GM18502 (cell line): ENCODE data around the gene LYRM4.

ENCODE experiments used
- ATAC-seq: cut with Tn5 transposase; IDR thresholded peaks from one replicate; pipeline ENCODE4 v1.9.1; 2021; ENCODE audit warnings: mild to moderate bottlenecking; ENCODE audit not compliant: unreplicated experiment, poor library complexity

LYRM4 gene

GRCh38 chr6:5086294-5086890, 174.4 kb downstream of the LYRM4 start:
- no peak for ATAC-seq

DNA sequence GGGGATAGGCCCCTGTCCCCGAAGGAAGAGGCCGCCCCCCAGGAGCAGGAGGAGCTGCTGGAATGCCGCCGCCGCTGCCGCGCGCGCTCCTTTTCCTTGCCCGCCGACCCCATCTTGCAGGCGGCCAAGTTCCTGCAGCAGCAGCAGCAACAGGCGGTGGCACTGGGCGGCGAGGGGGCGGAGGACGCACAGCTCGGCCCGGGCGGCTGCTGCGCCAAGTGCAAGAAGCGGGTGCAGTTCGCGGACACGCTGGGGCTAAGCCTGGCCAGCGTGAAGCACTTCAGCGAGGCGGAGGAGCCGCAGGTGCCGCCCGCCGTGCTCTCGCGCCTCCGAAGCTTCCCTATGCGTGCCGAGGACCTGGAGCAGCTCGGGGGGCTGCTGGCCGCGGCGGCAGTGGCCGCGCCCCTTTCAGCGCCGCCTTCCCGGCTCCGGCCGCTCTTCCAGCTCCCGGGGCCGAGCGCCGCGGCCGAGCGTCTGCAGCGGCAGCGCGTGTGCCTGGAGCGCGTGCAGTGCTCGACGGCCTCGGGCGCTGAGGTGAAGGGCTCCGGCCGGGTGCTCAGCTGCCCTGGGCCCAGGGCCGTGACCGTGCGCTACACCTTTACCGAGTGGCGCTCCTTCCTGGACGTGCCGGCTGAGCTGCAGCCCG, 175.0 kb downstream of the LYRM4 start:
- ATAC-seq, result peak; percentile 31

- ATAC-seq, result peak; percentile 62
Measured at GRCh38 chr6:5084781-5085647, 175.7 kb downstream of the LYRM4 start, which contains the start of gene PPP1R3G. PPP1R3G (plus strand) TSS chr6:5085341; CDS start chr6:5085486, 145 bp downstream.

DNA sequence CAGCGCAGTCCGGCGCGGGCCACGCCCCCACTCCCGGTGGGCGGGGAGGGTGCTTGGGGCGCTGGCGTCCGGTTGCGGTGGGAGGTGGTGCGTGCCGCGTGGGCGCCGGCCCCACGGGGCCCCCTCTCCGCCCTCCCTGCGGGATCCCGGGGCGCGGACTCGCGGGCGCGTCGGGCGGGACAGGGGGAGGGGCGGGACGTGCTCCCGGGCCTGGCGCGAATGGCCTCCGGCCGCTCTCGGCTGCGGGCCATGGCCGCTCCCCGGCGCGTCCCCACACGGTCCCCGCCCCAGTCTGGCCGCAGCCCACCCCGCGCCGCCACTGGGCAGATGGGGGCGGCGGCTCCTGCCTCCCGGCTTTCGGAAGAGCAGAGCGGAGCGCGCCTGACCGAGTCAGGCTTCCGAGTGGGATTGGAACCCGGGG, 176.4 kb downstream of the LYRM4 start:
- peak; percentile 35 for ATAC-seq

DNA sequence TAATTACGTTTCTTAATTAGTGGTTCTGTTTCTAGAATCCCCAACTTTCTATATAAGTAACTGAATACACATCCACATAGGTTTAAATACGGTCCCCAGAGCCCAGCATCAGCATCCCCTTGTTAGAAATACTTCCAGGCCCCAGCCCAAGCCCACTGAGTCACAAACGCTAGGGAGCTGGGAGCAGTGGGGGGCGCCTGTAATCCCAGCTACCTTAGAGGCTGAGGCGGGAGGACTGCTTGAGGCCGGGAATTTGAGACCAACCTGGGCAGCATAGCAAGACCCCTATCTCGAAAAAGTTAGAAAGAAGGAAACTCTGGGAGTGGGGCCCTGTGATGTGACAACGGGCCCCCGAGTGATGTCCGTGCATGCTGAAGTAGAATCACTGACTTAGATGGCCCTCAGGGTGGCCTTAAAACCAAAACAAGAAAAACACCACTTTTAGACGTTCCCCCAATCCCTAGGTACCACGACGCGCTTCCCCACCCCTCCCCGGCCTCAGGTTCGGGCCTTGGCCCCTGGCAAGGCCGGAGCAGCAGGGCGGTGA, 176.9 kb downstream of the LYRM4 start:
- no peak for ATAC-seq

DNA sequence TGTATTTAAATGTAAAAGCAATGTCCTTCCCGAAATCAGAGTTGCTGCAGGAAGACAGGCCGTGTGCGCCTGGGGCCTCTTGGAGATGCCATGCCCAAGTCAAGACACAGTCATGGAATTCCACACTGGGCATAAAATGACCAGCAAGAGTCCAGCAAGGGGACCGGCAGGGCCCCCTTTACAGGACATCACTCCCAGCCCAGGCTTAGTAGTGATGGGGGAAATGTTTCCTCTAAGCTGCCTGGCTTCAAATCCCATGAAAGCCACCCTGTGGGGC, 177.5 kb downstream of the LYRM4 start:
- no peak for ATAC-seq

DNA sequence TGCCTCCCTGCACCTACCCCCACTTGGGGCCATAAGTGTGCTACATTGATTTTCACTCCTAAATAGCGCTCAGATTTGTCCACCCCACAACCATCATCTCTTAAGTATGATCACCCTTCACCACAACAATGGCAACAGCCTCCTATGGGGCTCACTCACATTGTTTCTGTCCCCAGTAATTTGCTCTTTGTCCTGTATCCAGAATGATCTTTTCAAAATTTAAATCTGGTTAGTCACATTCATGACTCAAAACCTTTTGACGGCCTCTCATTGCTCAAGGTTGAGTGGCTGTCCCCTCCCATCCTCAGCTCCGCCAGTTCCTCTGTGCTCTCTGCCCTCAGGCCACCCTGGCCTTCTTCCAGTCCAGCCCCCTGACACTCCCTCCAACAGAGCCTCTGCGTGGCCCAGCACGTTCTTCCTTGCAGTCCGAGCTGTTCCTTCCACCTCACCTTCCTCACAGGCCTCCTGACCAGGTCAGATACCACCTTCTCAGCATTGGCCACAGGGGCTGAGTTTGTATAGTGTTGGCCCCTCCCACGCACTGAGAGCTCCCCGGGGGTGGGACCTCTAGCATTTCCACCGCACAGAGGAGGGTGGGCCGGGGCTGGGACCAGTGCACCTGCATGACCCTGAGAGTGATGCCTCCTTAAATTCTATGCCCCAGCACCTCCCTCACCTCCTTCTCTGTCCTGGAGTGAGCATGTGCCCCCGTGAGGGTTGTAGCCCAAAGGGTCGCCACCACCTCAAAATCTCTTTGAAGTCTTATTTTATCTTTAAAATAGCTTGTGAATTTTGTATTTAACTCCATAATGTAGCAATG, 178.1 kb downstream of the LYRM4 start:
- ATAC-seq, result no peak

DNA sequence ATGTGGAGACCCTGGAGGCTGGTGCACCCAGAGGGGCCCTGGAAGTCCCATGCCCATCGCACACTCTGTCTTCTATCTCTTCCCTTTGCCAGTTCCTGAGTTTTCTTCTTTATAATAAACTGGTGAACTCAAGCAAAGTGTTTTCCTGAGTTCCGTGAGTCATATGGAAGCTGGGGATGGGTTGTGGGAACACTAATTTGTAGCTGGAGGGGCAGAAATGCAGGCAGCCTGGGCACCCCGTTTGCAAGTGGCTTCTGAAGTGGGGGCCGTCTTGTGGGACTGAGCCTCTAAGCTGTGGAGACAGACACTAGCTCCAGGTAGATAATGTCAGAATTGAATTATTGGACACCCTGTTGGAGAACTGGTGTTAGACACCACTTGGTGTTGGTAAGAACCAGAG, 178.8 kb downstream of the LYRM4 start:
- ATAC-seq, result no peak

DNA sequence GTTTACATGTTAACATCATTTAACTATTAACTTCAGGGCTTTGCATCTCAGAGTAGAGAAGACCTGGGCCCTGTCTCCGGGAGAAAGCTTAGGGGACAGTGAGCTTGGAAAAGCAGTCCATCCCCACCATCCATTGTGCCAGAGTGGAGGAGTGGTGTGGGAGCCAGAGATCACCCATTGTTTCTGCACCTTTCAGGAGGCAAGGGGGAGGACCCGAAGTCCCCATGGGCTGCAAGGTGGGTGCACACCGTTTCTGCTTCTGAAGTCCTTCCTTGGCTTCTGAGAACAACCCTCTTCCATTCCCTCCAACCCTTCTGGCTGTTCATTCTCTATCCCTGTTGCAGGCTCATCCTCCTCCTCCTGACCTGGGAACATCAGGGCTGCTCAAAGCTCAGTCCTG, 179.6 kb downstream of the LYRM4 start:
- ATAC-seq, result no peak

- ATAC-seq, result no peak
Measured at GRCh38 chr6:5080574-5080973, 180.2 kb downstream of the LYRM4 start.

DNA sequence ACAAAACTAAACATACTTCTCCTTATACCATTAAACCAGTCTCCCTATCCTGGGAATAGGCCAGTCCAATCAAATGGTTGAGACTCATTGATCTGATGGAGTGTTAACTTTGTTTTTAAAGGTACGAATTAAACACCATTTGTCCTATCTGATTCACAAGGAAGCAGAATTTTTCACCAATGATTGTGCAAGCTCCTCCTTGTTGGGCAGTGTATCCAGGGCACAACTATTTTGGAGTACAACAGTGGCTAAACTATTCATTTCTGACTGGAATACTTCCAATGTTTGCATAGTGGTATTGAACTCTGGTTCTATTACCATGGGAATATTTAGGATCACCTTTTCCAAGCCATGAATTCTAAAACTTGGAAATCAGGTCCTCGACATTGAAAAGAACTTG, 181.1 kb downstream of the LYRM4 start:
- ATAC-seq, result no peak

DNA sequence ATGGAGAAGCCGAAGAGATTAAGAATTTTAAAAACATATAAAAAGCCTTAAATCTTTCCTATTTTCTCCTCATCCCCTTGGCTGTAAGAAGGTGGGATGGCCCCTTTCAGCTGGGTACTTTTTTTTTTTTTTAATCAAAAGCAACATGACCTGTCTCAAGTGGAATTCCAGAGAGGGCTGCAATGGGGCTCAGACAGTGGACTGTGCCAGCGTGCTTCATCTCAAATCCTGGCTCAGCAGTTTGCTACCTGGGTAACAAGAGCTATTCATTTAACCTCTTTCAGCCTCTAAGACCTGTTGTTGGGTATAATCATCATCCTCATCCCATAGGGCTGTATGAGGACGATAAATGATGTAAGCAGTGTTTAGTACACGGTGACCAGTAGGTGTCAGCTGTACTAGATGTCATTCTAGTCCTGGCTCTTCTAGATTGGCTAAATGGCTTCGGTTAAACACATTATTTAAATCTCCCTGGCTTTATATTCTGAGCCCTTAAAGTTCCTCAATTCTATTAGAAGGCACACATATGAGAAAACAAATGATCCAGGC, 182.6 kb downstream of the LYRM4 start:
- no peak for ATAC-seq

DNA sequence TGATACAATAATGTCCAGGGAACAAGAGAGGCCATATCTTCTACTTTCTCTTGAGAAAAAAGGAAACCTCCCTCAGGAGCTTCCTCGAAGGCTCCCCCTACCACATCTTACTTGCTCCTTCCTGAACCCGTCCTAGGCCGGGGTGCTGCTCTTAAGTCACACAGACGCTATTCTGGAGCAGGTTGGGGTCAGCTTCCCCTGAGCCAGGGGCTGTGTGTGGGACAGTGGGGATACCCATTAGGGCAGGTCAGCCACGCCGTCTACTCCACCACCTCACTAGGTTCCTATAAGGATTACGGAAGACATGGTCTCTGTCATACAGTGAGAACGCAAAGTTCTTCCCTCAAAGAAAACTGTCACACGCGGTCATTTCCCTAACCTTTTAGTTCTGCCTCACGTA, 183.8 kb downstream of the LYRM4 start:
- ATAC-seq, result no peak

GRCh38 chr6:5073992-5074391, 186.8 kb downstream of the LYRM4 start:
- no peak for ATAC-seq

GRCh38 chr6:5072440-5072839, 188.3 kb downstream of the LYRM4 start:
- ATAC-seq, result no peak

- no peak for ATAC-seq
Measured at GRCh38 chr6:5071216-5071615, 189.5 kb downstream of the LYRM4 start.

DNA sequence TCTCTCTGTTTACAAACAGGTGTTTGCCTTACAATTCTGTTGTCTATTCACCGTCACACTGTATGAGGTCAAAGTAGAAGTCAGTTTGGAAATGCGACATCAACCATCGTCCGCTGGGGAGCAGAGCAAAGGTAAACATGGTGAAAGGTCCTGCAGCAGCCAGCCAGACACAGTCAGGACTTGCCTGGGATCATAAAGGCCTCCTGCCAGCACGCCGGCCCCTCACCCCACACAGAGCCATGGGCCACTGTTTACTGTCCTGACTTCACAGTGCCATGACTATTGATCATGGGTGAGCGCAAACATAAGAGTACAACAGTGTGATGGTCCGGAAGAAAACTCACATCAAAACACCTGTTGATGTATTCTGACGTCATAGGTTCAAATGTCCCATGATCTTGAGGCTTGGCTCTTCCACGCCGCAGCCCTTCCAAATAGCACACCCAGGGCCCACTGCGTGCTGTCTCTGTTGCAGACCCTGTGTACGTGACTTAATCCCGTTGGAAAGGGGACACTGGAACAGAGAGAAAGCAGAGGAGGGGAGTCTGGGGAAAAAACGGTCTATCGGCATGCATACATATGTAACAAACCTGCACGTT, 192.5 kb downstream of the LYRM4 start:
- ATAC-seq, result no peak

GRCh38 chr6:5067305-5067704, 193.4 kb downstream of the LYRM4 start:
- ATAC-seq, result no peak

DNA sequence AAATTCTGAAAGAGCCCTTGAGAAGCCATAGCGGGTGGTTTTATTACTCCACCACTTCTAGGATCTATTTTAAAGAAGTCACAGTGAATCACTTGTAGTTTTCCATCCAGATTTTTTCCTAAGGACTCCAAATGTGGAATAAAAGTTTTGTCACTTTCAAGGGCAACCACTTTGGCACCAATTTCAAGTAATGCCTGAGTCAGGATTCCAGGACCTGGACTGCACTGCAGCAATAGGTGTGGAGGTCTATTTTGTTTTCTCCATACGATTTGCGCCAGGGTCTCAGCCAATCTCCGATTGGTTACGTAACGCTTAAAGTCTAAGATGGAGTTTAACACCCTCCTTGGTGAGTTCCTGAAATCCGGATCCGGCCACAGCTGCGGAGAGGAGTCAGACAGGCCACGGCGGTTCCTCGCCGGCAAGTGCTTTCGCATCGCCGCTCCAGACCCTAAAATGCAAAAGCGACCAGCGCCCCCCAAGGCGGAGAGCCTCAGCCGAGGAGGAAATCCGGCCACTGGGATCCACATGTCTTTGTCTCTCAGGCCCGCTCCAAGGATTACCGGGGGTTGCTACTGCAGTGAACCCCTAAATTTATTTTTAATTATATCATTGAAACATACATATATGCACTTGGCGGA, 194.2 kb downstream of the LYRM4 start:
- ATAC-seq, result no peak
